ENCODE measurements around the gene UNC13A. TPM values are rescaled to one million over a fixed set of nuclear protein-coding genes. Genes with fewer than 3 reads are reported as not detected.
"Not testable (repeated sequence)": the region's sequence is repeated elsewhere in the genome, so short reads cannot be mapped to it uniquely, and the experiment has no call there.

Gene UNC13A
- polyA plus RNA-seq, 1 donor from 2014 or later: 7.8 TPM

- Histone ChIP-seq H3K27ac (ENCODE audit: low read length) (no peak overlapping the region), H2AFZ (ENCODE audit: low read depth, low read length) (no peak overlapping the region), H3K36me3 (ENCODE audit: insufficient read depth, low read length) (no peaks in the 10 kb centered on the region), H3K9ac (ENCODE audit: low read length) (no peak overlapping the region), H3F3A (ENCODE audit: insufficient read depth, low read length, poor library complexity, severe bottlenecking) (no peaks in the 10 kb centered on the region), H3K9me3 (ENCODE audit: low read length) (no peaks in the 10 kb centered on the region), H3K9me2 (ENCODE audit: insufficient read depth, low read length) (no peaks in the 10 kb centered on the region), H4K20me1 (ENCODE audit: insufficient read depth) (no peaks in the 10 kb centered on the region), H3K79me2 (replicated peaks; ENCODE audit: insufficient read depth, low read length) (no peaks in the 10 kb centered on the region), H3K4me3 (ENCODE audit: low read length) (no peak overlapping the region), H3K27me3 (ENCODE audit: insufficient read depth, low read depth, low read length) (no peaks in the 10 kb centered on the region), H3K4me2 (ENCODE audit: low read length) (no peak overlapping the region)
- no peak for TF ChIP-seq POLR2AphosphoS5 (IDR thresholded peaks at IDR 0.05)
- TF ChIP-seq TAF1 (IDR thresholded peaks at IDR 0.05; ENCODE audit: low read depth): no peak
- TF ChIP-seq RAD21 (conservative IDR thresholded peaks at IDR 0.05): no peak
- TF ChIP-seq REST (IDR thresholded peaks at IDR 0.05; ENCODE audit: borderline replicate concordance): no peak
- no peak for TF ChIP-seq EP300 (conservative IDR thresholded peaks at IDR 0.05; ENCODE audit: poor library complexity, severe bottlenecking)
- no peak for TF ChIP-seq SMC3 (conservative IDR thresholded peaks at IDR 0.05; ENCODE audit: poor library complexity)
- TF ChIP-seq EZH2 (IDR thresholded peaks at IDR 0.05; ENCODE audit: borderline replicate concordance, insufficient read depth, low read length, poor library complexity, severe bottlenecking): no peak
These were observed 88.4 kb downstream of the UNC13A start for GRCh38 chr19:17599780-17600179.

GRCh38 chr19:17598953-17599352 lies 89.2 kb downstream of the UNC13A start:
- no peaks in the 10 kb centered on the region for H4K20me1 ChIP-seq (ENCODE audit: insufficient read depth)

GRCh38 chr19:17598063-17598462 lies 90.1 kb downstream of the UNC13A start:
- not testable (repeated sequence) for H3K27me3 ChIP-seq (ENCODE audit: insufficient read depth, low read depth, low read length); H3K79me2 ChIP-seq (replicated peaks; ENCODE audit: insufficient read depth, low read length); H3K27ac ChIP-seq (ENCODE audit: low read length); H3K9ac ChIP-seq (ENCODE audit: low read length); H3K9me2 ChIP-seq (ENCODE audit: insufficient read depth, low read length); H3K4me2 ChIP-seq (ENCODE audit: low read length); H4K20me1 ChIP-seq (ENCODE audit: insufficient read depth); H3K9me3 ChIP-seq (ENCODE audit: low read length); H3K36me3 ChIP-seq (ENCODE audit: insufficient read depth, low read length); H3F3A ChIP-seq (ENCODE audit: insufficient read depth, low read length, poor library complexity, severe bottlenecking); H2AFZ ChIP-seq (ENCODE audit: low read depth, low read length); H3K4me3 ChIP-seq (ENCODE audit: low read length)

More at GRCh38 chr19:17598953-17599352, 89.2 kb downstream of the UNC13A start:
- Histone ChIP-seq H2AFZ (ENCODE audit: low read depth, low read length) (no peak overlapping the region), H3K9me3 (ENCODE audit: low read length) (no peaks in the 10 kb centered on the region), H3K27ac (ENCODE audit: low read length) (no peak overlapping the region), H3K27me3 (ENCODE audit: insufficient read depth, low read depth, low read length) (no peaks in the 10 kb centered on the region), H3K9me2 (ENCODE audit: insufficient read depth, low read length) (no peaks in the 10 kb centered on the region), H3K79me2 (replicated peaks; ENCODE audit: insufficient read depth, low read length) (no peaks in the 10 kb centered on the region), H3K36me3 (ENCODE audit: insufficient read depth, low read length) (no peaks in the 10 kb centered on the region), H3F3A (ENCODE audit: insufficient read depth, low read length, poor library complexity, severe bottlenecking) (no peaks in the 10 kb centered on the region), H3K4me2 (ENCODE audit: low read length) (no peak overlapping the region), H3K4me3 (ENCODE audit: low read length) (no peak overlapping the region), H3K9ac (ENCODE audit: low read length) (no peak overlapping the region)
- TF ChIP-seq RAD21 (conservative IDR thresholded peaks at IDR 0.05) (no peak), TAF1 (IDR thresholded peaks at IDR 0.05; ENCODE audit: low read depth) (no peak), SMC3 (conservative IDR thresholded peaks at IDR 0.05; ENCODE audit: poor library complexity) (no peak), EZH2 (IDR thresholded peaks at IDR 0.05; ENCODE audit: borderline replicate concordance, insufficient read depth, low read length, poor library complexity, severe bottlenecking) (no peak), MXI1 (conservative IDR thresholded peaks at IDR 0.05; ENCODE audit: poor library complexity, severe bottlenecking) (no peak), REST (IDR thresholded peaks at IDR 0.05; ENCODE audit: borderline replicate concordance) (no peak), EP300 (conservative IDR thresholded peaks at IDR 0.05; ENCODE audit: poor library complexity, severe bottlenecking) (no peak), POLR2AphosphoS5 (IDR thresholded peaks at IDR 0.05) (no peak)
- TF ChIP-seq, protein P1, sequence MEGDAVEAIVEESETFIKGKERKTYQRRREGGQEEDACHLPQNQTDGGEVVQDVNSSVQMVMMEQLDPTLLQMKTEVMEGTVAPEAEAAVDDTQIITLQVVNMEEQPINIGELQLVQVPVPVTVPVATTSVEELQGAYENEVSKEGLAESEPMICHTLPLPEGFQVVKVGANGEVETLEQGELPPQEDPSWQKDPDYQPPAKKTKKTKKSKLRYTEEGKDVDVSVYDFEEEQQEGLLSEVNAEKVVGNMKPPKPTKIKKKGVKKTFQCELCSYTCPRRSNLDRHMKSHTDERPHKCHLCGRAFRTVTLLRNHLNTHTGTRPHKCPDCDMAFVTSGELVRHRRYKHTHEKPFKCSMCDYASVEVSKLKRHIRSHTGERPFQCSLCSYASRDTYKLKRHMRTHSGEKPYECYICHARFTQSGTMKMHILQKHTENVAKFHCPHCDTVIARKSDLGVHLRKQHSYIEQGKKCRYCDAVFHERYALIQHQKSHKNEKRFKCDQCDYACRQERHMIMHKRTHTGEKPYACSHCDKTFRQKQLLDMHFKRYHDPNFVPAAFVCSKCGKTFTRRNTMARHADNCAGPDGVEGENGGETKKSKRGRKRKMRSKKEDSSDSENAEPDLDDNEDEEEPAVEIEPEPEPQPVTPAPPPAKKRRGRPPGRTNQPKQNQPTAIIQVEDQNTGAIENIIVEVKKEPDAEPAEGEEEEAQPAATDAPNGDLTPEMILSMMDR (IDR thresholded peaks at IDR 0.05; ENCODE audit: poor library complexity, severe bottlenecking): no peak

DNA sequence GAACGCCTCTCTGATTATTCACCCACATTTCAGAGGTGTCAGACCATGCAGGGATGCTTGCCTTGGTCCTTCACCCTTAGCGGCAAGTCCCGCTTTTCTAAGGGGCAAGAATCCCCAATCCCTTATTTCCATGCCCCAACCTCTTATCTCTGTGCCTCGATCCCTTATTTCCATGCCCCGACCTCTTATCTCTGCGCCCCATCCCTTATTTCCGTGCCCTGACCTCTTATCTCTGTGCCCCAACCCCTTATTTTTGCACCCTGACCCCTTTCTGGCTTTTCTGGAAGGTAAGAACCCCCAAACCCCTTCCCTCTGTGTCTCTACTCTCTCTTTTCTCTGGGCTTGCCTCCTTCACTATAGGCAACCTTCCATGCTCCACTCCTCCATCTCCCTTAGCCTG lies 93.9 kb downstream of the UNC13A start:
- H3K4me3 ChIP-seq (ENCODE audit: low read length); H3K79me2 ChIP-seq (replicated peaks; ENCODE audit: insufficient read depth, low read length); H3K9me2 ChIP-seq (ENCODE audit: insufficient read depth, low read length); H3K27me3 ChIP-seq (ENCODE audit: insufficient read depth, low read depth, low read length); H3K9me3 ChIP-seq (ENCODE audit: low read length); H4K20me1 ChIP-seq (ENCODE audit: insufficient read depth); H3K36me3 ChIP-seq (ENCODE audit: insufficient read depth, low read length); H3K9ac ChIP-seq (ENCODE audit: low read length); H3F3A ChIP-seq (ENCODE audit: insufficient read depth, low read length, poor library complexity, severe bottlenecking); H3K4me2 ChIP-seq (ENCODE audit: low read length); H3K27ac ChIP-seq (ENCODE audit: low read length); H2AFZ ChIP-seq (ENCODE audit: low read depth, low read length): not testable (repeated sequence)

Measured in neural cell (in vitro differentiated cells).